Measurements from ENCODE around the gene AK9. TPM values are rescaled to one million over a fixed set of nuclear protein-coding genes. Genes with fewer than 3 reads are reported as not detected.
"Not testable (repeated sequence)": the region's sequence is repeated elsewhere in the genome, so short reads cannot be mapped to it uniquely, and the experiment has no call there.

The AK9 gene
- total RNA-seq, 5 donors from 2014 or later (not counting 1 experiment from before 2014, with no cell fraction given), result 7.9 to 12.6 (median 10.2) TPM

- H3K4me1 Mint-ChIP-seq; POLR2A ChIA-PET; ATAC-seq (replicated peaks in 1 of 4); CTCF ChIA-PET; DNase-seq; H3K36me3 ChIP-seq (ENCODE audit: control insufficient read depth in 2 of 2, extremely low read depth in 1 of 2, insufficient read depth in 1 of 2, low read length in 1 of 2); H3K4me3 ChIP-seq (ENCODE audit: control insufficient read depth in 1 of 2, extremely low read depth in 1 of 2, low read length in 1 of 2); H3K9me3 ChIP-seq; H3K4me1 ChIP-seq (ENCODE audit: control insufficient read depth in 1 of 2, extremely low read depth in 1 of 2, insufficient read depth in 2 of 2, low read length in 2 of 2); H3K9me3 Mint-ChIP-seq; H3K27ac Mint-ChIP-seq; H3K27ac ChIP-seq (ENCODE audit: low read length); H3K27me3 ChIP-seq (replicated peaks in 1 of 2; ENCODE audit: control insufficient read depth in 2 of 2, extremely low read depth in 1 of 2, insufficient read depth in 2 of 2, low read length in 1 of 2); H3K4me3 Mint-ChIP-seq; H3K27me3 Mint-ChIP-seq: not testable (repeated sequence)
- 100% methylated on average over 1 of the region's 2 CpGs for WGBS (ENCODE audit: insufficient coverage)
- peaks cover 36% of the 10 kb centered on the region for H3K36me3 Mint-ChIP-seq
Observed at GRCh38 chr6:109569901-109570300, 121.1 kb downstream of the AK9 start.

GRCh38 chr6:109561844-109562243 is 129.2 kb downstream of the AK9 start:
- peaks cover 51% of the 10 kb centered on the region for H3K36me3 Mint-ChIP-seq
- no peak for ATAC-seq (replicated peaks in 1 of 4)

GRCh38 chr6:109531446-109531845 is 159.6 kb downstream of the AK9 start:
- ChIA-PET POLR2A (interaction anchor here in 1 of 2 donors (0.6 kb wide), 1 partner anchor 522 kb away, joined by 3 read pairs; no protein-coding TSS in a partner anchor), CTCF (interaction anchor here in 1 of 2 donors (0.7 kb wide), 1 partner anchor 174 kb away, joined by 3 read pairs; no protein-coding TSS in a partner anchor)
- H3K27me3 Mint-ChIP-seq, result no peaks in the 10 kb centered on the region

More at GRCh38 chr6:109561844-109562243, 129.2 kb downstream of the AK9 start:
- Mint-ChIP-seq H3K4me3 (no peak overlapping the region), H3K9me3 (peaks cover under 1 to 8% (median 7%) of the 10 kb centered on the region in 3 donors), H3K27me3 (no peaks in the 10 kb centered on the region), H3K27ac (no peak overlapping the region), H3K4me1 (no peaks in the 10 kb centered on the region)
- ChIA-PET POLR2A (no interaction called here), CTCF (no interaction called here)
- Histone ChIP-seq H3K36me3 (ENCODE audit: control insufficient read depth in 2 of 2, extremely low read depth in 1 of 2, insufficient read depth in 1 of 2, low read length in 1 of 2) (no peaks in the 10 kb centered on the region), H3K4me3 (ENCODE audit: control insufficient read depth in 1 of 2, extremely low read depth in 1 of 2, low read length in 1 of 2) (no peak overlapping the region), H3K27me3 (replicated peaks in 1 of 2; ENCODE audit: control insufficient read depth in 2 of 2, extremely low read depth in 1 of 2, insufficient read depth in 2 of 2, low read length in 1 of 2) (no peaks in the 10 kb centered on the region), H3K27ac (ENCODE audit: low read length) (no peak overlapping the region), H3K4me1 (ENCODE audit: control insufficient read depth in 1 of 2, extremely low read depth in 1 of 2, insufficient read depth in 2 of 2, low read length in 2 of 2) (no peaks in the 10 kb centered on the region), H3K9me3 (no peaks in the 10 kb centered on the region)
- no peak for DNase-seq
- WGBS (ENCODE audit: insufficient coverage), result no CpG with 5 or more reads among the region's 1 CpG

GRCh38 chr6:109527989-109528388 is 163.0 kb downstream of the AK9 start:
- Mint-ChIP-seq H3K4me1 (no peaks in the 10 kb centered on the region), H3K27me3 (no peaks in the 10 kb centered on the region), H3K9me3 (peaks cover 0 to 7% (median 0%) of the 10 kb centered on the region in 3 donors), H3K4me3 (no peak overlapping the region), H3K36me3 (peaks cover 6% of the 10 kb centered on the region), H3K27ac (no peak overlapping the region)
- H3K4me3 ChIP-seq (ENCODE audit: control insufficient read depth in 1 of 2, extremely low read depth in 1 of 2, low read length in 1 of 2), result no peak overlapping the region
- no peaks in the 10 kb centered on the region for H3K27me3 ChIP-seq (replicated peaks in 1 of 2; ENCODE audit: control insufficient read depth in 2 of 2, extremely low read depth in 1 of 2, insufficient read depth in 2 of 2, low read length in 1 of 2)
- H3K9me3 ChIP-seq, result no peaks in the 10 kb centered on the region
- ChIA-PET POLR2A (no interaction called here), CTCF (interaction anchor here (0.6 to 4.0 kb wide), 4 partner anchors 13 to 1422 kb away, joined by 3 to 26 read pairs (median 10); no protein-coding TSS in a partner anchor)
- WGBS (ENCODE audit: insufficient coverage), result 83% methylated on average over 2 of the region's 3 CpGs
- DNase-seq (no peak), ATAC-seq (replicated peaks in 1 of 4) (no peak)
- no peak overlapping the region for H3K27ac ChIP-seq (ENCODE audit: low read length)
- no peaks in the 10 kb centered on the region for H3K36me3 ChIP-seq (ENCODE audit: control insufficient read depth in 2 of 2, extremely low read depth in 1 of 2, insufficient read depth in 1 of 2, low read length in 1 of 2)
- no peaks in the 10 kb centered on the region for H3K4me1 ChIP-seq (ENCODE audit: control insufficient read depth in 1 of 2, extremely low read depth in 1 of 2, insufficient read depth in 2 of 2, low read length in 2 of 2)

More at GRCh38 chr6:109531446-109531845, 159.6 kb downstream of the AK9 start:
- no peaks in the 10 kb centered on the region for H3K9me3 ChIP-seq
- no peaks in the 10 kb centered on the region for H3K36me3 Mint-ChIP-seq
- no peak overlapping the region for H3K27ac Mint-ChIP-seq
- H3K36me3 ChIP-seq (ENCODE audit: control insufficient read depth in 2 of 2, extremely low read depth in 1 of 2, insufficient read depth in 1 of 2, low read length in 1 of 2), result no peaks in the 10 kb centered on the region
- no peaks in the 10 kb centered on the region for H3K4me1 Mint-ChIP-seq
- H3K9me3 Mint-ChIP-seq, result peaks cover 0 to 4% (median 2%) of the 10 kb centered on the region in 3 donors
- H3K27ac ChIP-seq (ENCODE audit: low read length), result no peak overlapping the region
- H3K4me3 ChIP-seq (ENCODE audit: control insufficient read depth in 1 of 2, extremely low read depth in 1 of 2, low read length in 1 of 2), result no peak overlapping the region
- no peaks in the 10 kb centered on the region for H3K4me1 ChIP-seq (ENCODE audit: control insufficient read depth in 1 of 2, extremely low read depth in 1 of 2, insufficient read depth in 2 of 2, low read length in 2 of 2)
- DNase-seq, result no peak
- 100% methylated on average over 1 of the region's 6 CpGs for WGBS (ENCODE audit: insufficient coverage)
- H3K4me3 Mint-ChIP-seq, result no peak overlapping the region
- ATAC-seq (replicated peaks in 1 of 4), result no peak
- no peaks in the 10 kb centered on the region for H3K27me3 ChIP-seq (replicated peaks in 1 of 2; ENCODE audit: control insufficient read depth in 2 of 2, extremely low read depth in 1 of 2, insufficient read depth in 2 of 2, low read length in 1 of 2)

- Histone ChIP-seq H3K27me3 (replicated peaks in 1 of 2; ENCODE audit: control insufficient read depth in 2 of 2, extremely low read depth in 1 of 2, insufficient read depth in 2 of 2, low read length in 1 of 2) (no peaks in the 10 kb centered on the region), H3K27ac (ENCODE audit: low read length) (no peak overlapping the region), H3K4me3 (ENCODE audit: control insufficient read depth in 1 of 2, extremely low read depth in 1 of 2, low read length in 1 of 2) (no peak overlapping the region), H3K4me1 (ENCODE audit: control insufficient read depth in 1 of 2, extremely low read depth in 1 of 2, insufficient read depth in 2 of 2, low read length in 2 of 2) (no peaks in the 10 kb centered on the region), H3K36me3 (ENCODE audit: control insufficient read depth in 2 of 2, extremely low read depth in 1 of 2, insufficient read depth in 1 of 2, low read length in 1 of 2) (no peaks in the 10 kb centered on the region), H3K9me3 (no peaks in the 10 kb centered on the region)
- Mint-ChIP-seq H3K9me3 (peaks cover 0 to 7% (median 0%) of the 10 kb centered on the region in 3 donors), H3K27me3 (no peaks in the 10 kb centered on the region), H3K4me3 (no peak overlapping the region), H3K4me1 (no peaks in the 10 kb centered on the region), H3K36me3 (peaks cover 6% of the 10 kb centered on the region), H3K27ac (no peak overlapping the region)
- peak in 33 of 35 experiments; percentile 3 to 76 (median 27) for DNase-seq
- 36% methylated on average over 2 of the region's 7 CpGs for WGBS (ENCODE audit: insufficient coverage)
- POLR2A ChIA-PET, result no interaction called here
- CTCF ChIA-PET, result interaction anchor here (0.6 to 4.0 kb wide), 5 partner anchors 512 to 892 kb away, joined by 3 to 26 read pairs (median 6); no protein-coding TSS in a partner anchor
- peak; percentile 54 to 79 (median 73) for ATAC-seq (replicated peaks in 1 of 4)
Observed at GRCh38 chr6:109526905-109527628, 163.9 kb downstream of the AK9 start.

GRCh38 chr6:109524129-109524528 is 166.9 kb downstream of the AK9 start:
- Histone ChIP-seq H3K4me1 (ENCODE audit: control insufficient read depth in 1 of 2, extremely low read depth in 1 of 2, insufficient read depth in 2 of 2, low read length in 2 of 2) (no peaks in the 10 kb centered on the region), H3K4me3 (ENCODE audit: control insufficient read depth in 1 of 2, extremely low read depth in 1 of 2, low read length in 1 of 2) (no peak overlapping the region), H3K9me3 (no peaks in the 10 kb centered on the region), H3K36me3 (ENCODE audit: control insufficient read depth in 2 of 2, extremely low read depth in 1 of 2, insufficient read depth in 1 of 2, low read length in 1 of 2) (no peaks in the 10 kb centered on the region), H3K27me3 (replicated peaks in 1 of 2; ENCODE audit: control insufficient read depth in 2 of 2, extremely low read depth in 1 of 2, insufficient read depth in 2 of 2, low read length in 1 of 2) (no peaks in the 10 kb centered on the region), H3K27ac (ENCODE audit: low read length) (no peak overlapping the region)
- ATAC-seq (replicated peaks in 1 of 4) (no peak), DNase-seq (no peak)
- no peaks in the 10 kb centered on the region for H3K4me1 Mint-ChIP-seq
- CTCF ChIA-PET, result interaction anchor here (1.1 to 1.2 kb wide), 2 partner anchors 516 kb away, joined by 3 to 5 read pairs; no protein-coding TSS in a partner anchor
- POLR2A ChIA-PET, result interaction anchor here in 1 of 2 donors (1.0 kb wide), 1 partner anchor 166 kb away, joined by 3 read pairs; the partner anchor contains the start of genes AK9 and FIG4
- no peak overlapping the region for H3K4me3 Mint-ChIP-seq
- H3K36me3 Mint-ChIP-seq, result peaks cover 6% of the 10 kb centered on the region
- H3K27me3 Mint-ChIP-seq, result no peaks in the 10 kb centered on the region
- peaks cover 0 to 7% (median 0%) of the 10 kb centered on the region in 3 donors for H3K9me3 Mint-ChIP-seq
- no peak overlapping the region for H3K27ac Mint-ChIP-seq
